ENCODE measurements around the gene GNAS-AS1.

GNAS-AS1 gene

DNA sequence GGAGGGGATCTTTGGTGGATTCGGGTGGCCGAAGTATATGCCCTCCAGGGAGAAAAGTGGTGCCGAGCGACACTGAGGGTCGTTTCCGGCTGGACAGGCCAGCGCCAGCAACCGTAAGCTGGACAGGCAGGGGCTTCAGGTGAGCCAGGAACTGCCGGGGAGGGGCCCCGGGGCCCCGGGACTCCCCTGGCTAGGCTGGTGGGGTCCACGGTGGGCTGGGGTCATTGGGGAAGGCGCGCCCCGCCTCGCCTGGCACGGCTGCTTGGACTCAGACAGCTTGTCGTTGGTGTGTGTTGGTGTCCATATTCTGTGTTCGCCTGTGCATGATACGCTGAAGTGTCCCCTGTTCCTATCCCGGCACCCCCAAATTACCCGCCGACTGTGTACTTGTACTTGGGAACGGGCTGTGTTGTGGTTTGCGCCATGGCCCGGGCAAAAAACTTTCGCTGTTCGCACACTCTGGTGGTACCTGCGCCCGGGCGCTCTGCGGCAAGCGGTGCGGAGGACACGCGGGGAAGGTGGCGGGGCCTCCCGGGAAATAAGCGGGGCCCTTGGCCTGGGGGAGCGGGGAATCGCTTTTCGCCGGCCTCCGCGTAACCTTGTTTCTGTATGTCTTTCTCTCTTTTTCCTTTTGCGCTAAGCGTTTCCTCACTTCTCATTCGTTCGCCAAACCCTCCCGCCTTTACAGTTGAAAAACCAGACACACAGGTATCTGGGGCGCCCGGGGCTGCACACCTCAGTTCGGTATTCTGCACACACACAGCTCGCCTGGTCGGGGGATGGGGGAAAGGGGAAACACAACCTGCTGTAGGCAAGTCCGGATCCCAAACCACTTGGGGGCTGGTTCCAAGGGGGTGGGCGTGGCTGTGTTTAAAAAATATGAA lies 5.0 kb upstream of the GNAS-AS1 start:
- no peak for DNase-seq

- no peak for DNase-seq
Observed at GRCh38 chr20:58854638-58855471, 4.2 kb upstream of the GNAS-AS1 start.

- DNase-seq, result no peak
Observed at GRCh38 chr20:58853976-58854637, 3.4 kb upstream of the GNAS-AS1 start.

- no peak for DNase-seq
Observed at GRCh38 chr20:58853466-58853865, 2.8 kb upstream of the GNAS-AS1 start.

- DNase-seq, result peak; percentile 54
Observed at GRCh38 chr20:58852543-58853271, 2.0 kb upstream of the GNAS-AS1 start, which contains the start of gene GNAS. Gene GNAS (plus strand): TSS chr20:58852716.

DNA sequence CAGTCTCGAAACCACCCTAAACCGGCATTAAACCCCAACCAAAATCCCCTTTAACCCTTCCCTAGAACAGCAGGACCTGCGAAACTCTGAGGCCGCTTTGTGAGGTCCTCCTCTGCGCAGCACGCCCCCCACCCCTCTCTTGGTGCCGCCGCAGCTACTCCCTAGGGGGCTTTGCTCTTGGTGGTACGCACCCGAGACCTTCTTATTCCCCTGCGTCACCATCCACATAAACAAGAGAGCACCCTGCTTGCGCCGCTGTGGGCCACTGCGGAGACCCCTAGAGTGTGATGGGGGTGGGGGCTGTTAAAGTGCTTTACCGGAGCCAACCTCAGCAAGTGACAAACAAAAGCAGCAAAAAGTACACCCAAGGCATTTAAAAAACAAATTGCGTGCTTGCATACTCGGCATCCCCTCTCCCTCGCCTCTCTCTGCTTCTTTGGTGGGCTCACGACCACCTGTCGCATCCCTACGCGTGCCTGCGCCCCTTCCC lies 1.3 kb upstream of the GNAS-AS1 start:
- no peak for DNase-seq

DNA sequence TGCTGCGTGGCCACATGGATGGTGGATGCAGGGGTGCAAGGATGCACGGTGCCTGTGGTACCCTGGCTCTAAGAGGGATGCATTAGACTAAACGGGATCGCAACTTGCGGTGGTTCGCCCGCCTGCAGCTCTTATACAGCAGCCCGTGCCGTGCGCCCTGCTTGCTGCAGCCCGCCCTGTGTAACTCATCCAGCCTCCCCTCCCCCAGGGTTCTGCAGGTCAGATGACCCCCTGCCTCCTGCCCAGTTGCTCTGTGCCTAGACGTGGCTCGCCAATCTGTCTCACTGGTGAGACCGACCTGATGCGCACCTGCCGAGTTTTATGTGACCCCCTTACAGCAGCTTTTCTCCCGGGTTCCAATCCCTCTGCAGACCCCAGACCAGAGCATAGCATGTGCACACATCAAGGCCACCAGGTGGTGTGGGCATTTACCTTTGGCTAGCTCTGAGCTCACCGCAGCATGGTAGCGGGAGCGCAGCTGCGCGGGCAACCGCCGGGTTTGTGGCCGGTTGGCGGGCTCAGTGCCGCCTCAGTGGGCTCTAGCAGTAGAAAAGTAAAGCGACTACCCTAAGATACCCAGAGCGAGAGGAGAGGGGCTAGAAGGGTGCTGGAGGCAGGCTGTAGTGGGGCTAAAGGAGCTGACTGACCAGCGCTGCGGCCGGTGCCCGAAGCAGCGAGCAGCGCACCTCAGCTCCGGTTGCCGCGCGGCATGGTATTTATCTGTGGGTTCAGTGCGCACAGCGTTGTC lies 693 bp upstream of the GNAS-AS1 start:
- DNase-seq, result no peak

- peak; percentile 55 for DNase-seq
Observed at GRCh38 chr20:58847463-58847862, 3.2 kb downstream of the GNAS-AS1 start.

DNA sequence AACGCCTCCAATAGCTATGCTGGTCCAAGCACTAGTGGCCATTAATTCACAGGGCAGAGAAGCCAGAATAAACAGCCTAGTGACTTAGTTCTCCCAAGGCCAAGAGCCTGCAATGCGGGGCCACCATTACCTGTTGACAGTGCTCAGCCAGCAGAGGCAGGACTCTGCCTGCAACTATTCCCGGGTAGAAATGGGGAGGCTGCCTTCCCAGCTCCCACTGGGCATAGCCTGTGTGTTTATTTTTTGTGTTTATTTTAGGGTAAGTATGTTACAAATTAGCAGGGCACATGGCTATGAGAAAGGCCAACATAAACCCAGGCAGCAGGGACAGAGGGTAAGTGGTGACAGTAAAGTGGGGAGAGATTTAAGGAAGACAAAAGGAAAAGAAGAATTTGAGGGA lies 5.0 kb downstream of the GNAS-AS1 start:
- no peak for DNase-seq

DNA sequence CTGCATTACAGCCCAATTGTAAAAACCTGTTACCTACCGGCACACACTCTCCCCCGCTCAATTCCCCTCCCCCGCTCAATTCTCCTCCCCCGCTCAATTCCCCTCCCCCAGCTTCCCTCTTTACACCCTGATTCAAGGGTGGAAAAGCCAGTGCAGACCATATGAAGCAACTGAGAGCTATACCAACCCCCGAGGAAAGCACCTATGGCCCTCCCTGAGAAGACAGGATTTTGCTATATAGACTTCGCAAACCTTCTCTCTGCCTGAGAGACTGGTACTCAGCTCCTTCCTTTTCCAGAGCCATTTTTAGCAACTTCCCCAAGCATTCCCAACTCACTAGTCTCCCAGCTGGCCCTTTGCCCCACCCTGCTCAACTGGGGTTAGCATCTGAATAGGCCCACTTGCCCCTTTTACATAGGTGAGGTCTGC lies 7.6 kb downstream of the GNAS-AS1 start:
- no peak for DNase-seq

DNA sequence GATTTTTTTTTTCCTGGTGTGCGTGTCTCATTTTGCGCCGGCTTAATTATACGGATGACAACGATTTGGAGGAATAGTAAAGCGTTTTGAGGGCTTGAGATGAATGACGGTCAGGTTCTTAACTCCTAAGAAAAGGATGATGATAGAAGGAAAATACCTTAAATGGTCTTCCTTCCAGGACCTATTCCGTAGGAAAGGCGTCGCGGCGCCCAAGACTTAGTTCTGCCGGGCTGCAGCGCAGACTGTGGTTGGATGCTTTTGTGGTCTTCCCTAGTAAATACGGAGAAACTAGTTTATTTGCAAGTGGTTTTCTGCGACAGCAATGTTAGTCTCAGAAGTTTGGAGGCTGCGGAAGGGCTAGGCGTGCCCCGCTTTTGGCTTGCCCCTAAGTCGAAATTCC lies 8.4 kb downstream of the GNAS-AS1 start:
- no peak for DNase-seq

DNA sequence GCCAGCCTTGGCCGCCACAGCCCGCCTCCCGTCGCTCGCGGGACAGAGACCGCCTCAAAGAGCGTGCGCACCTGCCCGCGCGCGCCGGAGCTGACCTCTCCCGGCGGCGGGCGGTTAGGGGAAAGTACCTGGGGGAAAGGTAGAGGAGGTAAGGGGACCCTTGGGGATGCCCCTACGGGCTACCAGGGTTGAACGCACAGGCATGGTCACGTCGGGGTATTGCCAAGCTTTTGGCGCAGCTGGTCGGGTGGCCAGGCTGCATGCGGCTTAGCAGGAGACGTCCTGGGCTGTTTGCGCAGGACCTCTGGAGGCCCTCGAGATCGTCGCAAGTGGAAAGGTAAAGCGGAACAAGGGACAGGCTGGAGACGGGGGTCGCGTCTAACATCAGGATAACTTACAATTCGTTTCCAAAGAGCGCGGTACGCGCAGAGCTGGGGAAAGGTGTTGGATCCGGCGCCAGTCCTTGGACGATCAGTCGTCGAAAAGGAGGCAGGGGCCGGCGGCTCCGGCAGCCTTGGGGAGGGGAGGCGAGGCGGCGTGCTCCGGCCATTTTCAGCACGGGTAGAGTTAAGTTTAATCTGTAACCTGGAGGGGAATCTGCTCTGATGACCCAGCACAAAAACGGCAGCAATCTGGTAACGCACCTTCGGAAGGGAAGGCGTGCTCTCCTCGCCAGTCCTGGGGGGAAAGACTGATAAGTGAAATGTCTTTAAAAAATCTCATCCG lies 9.0 kb downstream of the GNAS-AS1 start:
- DNase-seq, result no peak

DNA sequence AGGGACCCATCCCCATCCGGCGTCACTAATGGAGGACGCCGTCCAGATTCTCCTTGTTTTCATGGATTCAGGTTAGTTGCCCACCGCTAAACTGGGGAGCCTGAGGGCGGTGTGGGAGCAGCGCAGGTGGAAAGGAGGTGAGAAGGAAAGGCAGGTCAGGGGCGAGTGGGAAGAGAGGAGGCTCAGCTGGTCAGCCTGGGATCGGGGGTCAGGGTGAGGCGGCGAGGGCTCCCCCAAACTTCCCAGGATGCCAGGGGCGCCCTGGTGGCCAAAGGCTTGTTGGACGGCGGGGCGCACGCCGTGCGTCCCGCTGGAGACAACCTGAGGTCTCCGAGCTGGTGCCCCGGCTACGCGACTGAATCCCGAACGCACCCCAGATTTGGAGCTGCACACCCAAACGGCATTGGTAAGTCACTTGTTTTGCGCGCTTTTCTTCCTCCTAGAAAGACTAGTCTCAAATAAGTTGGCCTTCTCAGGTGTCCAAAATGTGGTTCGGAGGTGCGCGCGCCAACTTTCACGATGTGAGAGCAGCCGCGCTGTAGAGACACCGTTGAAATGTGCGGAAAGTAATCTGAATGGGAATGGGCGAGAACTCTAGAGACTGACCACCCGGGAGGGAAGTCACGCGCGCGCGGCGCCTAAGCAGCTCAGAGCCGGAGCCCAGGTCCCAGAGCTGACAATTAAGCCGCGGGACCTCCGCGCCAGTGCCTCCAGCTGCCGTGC lies 9.7 kb downstream of the GNAS-AS1 start:
- DNase-seq, result no peak

- no peak for DNase-seq
Observed at GRCh38 chr20:58839991-58840747, 10.5 kb downstream of the GNAS-AS1 start.

DNA sequence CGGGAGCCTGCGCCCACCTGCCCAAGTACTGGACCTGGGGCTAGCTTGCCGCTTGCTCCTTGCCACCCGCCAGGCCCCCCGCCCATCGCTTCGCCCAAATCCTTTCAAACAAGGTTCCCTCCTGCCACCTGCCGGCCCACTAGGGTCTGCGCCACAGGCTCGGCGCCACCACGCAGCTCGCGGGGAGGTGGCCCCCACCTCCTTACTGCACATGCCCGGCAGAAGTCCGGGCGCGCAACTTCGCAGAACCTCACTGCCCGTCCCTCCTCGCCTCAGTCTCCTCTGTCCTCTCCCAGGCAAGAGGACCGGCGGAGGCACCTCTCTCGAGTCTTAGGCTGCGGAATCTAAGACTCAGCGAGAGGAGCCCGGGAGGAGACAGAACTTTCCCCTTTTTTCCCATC lies 11.2 kb downstream of the GNAS-AS1 start:
- DNase-seq, result no peak

- DNase-seq, result no peak
Observed at GRCh38 chr20:58838174-58838573, 12.5 kb downstream of the GNAS-AS1 start.

DNA sequence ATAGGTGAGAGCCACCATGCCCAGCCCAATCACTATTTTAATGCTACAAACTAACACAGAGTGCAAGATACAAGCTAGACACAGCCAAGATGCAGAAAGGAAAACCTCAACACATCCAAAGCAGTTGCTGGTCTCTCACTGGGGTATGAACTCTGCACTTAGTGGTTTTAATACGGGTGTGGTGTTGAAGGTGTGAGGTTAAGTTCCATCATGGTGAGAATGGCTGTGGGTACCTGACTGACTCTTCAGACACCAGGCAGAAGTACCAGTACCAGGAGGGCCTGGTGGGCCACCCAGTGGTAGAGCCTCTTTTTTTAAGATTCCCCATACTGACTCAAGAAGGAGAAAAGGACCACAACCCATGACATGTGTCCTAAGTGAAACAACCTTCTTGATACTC lies 13.0 kb downstream of the GNAS-AS1 start:
- DNase-seq, result no peak

- no peak for DNase-seq
Observed at GRCh38 chr20:58836616-58837204, 14.0 kb downstream of the GNAS-AS1 start.

- DNase-seq, result no peak
Observed at GRCh38 chr20:58835231-58835630, 15.5 kb downstream of the GNAS-AS1 start.

Measured in suppressor macrophage treated with lipopolysaccharide for 4 hours (primary cell).